SK-N-MC (cell line): ENCODE measurements around the gene AMZ1.
"Not testable (repeated sequence)": the region's sequence is repeated elsewhere in the genome, so short reads cannot be mapped to it uniquely, and the experiment has no call there.

Source experiments
- DNase-seq: peaks from one replicate; pipeline ENCODE4 v3.0.0-alpha.2; 2011; ENCODE audit warnings: low read depth, low spot score
- H3K27ac ChIP-seq: fragments of 200-600 bp; sonication (generic); 2 replicates; pipeline ENCODE4 v1.5.1; 2016; ENCODE audit warnings: mixed run types
- H3K36me3 ChIP-seq: fragments of 200-600 bp; sonication (generic); 2 replicates; pipeline ENCODE4 v1.6.1; 2017; ENCODE audit warnings: antibody characterized with exemption, low read length, mixed read lengths; ENCODE audit not compliant: insufficient read depth
- H3K4me3 ChIP-seq: fragments of 200-600 bp; sonication (generic); 2 replicates; pipeline ENCODE4 v1.5.1; 2016
- H3K9ac ChIP-seq: fragments of 200-600 bp; sonication (generic); 2 replicates; pipeline ENCODE4 v1.8.0; 2017; ENCODE audit warnings: mixed run types, mixed read lengths; ENCODE audit not compliant: insufficient read length
- H3K9me3 ChIP-seq: fragments of 200-600 bp; sonication (generic); 2 replicates; pipeline ENCODE4 v1.6.1; 2017; ENCODE audit warnings: low read depth, mild to moderate bottlenecking, antibody characterized with exemption, low read length, moderate library complexity, mixed read lengths
- EZH2 ChIP-seq: fragments of 200-600 bp; sonication (generic); IDR thresholded peaks from one replicate; pipeline ENCODE4 v1.6.1; 2017; ENCODE audit warnings: antibody characterized with exemption
- FOXP2 ChIP-seq: optimal IDR thresholded peaks from 2 replicates; pipeline ENCODE3; 2011; ENCODE audit warnings: mild to moderate bottlenecking, moderate library complexity; ENCODE audit not compliant: insufficient read depth; ENCODE audit errors: extremely low read length, control extremely low read depth
- POLR2AphosphoS5 ChIP-seq: IDR thresholded peaks from 2 replicates; pipeline ENCODE4 v1.6.1; 2012; ENCODE audit warnings: mild to moderate bottlenecking, low read depth, low read length, borderline replicate concordance

Gene AMZ1

GRCh38 chr7:2722591-2722990 lies 34.6 kb downstream of the AMZ1 start:
- no peak overlapping the region for H3K9ac ChIP-seq
- H3K9me3 ChIP-seq: no peaks in the 10 kb centered on the region
- H3K27ac ChIP-seq: no peak overlapping the region
- TF ChIP-seq EZH2 (no peak), POLR2AphosphoS5 (no peak), FOXP2 (no peak)
- H3K36me3 ChIP-seq: no peaks in the 10 kb centered on the region; the same call in 1 of the 2 replicates
- H3K4me3 ChIP-seq: no peak overlapping the region
- DNase-seq: no peak

GRCh38 chr7:2723138-2723850 lies 35.3 kb downstream of the AMZ1 start:
- Histone ChIP-seq H3K27ac (no peak overlapping the region), H3K36me3 (no peaks in the 10 kb centered on the region; the same call in 1 of the 2 replicates), H3K4me3 (no peak overlapping the region), H3K9ac (no peak overlapping the region), H3K9me3 (no peaks in the 10 kb centered on the region)
- DNase-seq: no peak
- TF ChIP-seq EZH2 (no peak), POLR2AphosphoS5 (no peak), FOXP2 (no peak)

- DNase-seq: not testable (repeated sequence)
These were observed 36.0 kb downstream of the AMZ1 start for GRCh38 chr7:2724036-2724435.

GRCh38 chr7:2724453-2725177 lies 36.6 kb downstream of the AMZ1 start:
- TF ChIP-seq POLR2AphosphoS5 (no peak), EZH2 (no peak)
- H3K27ac ChIP-seq: no peak overlapping the region
- DNase-seq: no peak
- H3K9ac ChIP-seq: no peak overlapping the region
- no peaks in the 10 kb centered on the region for H3K9me3 ChIP-seq
- no peaks in the 10 kb centered on the region; the same call in 1 of the 2 replicates for H3K36me3 ChIP-seq
- H3K4me3 ChIP-seq: no peak overlapping the region

More at GRCh38 chr7:2724036-2724435, 36.0 kb downstream of the AMZ1 start:
- H3K27ac ChIP-seq, H3K4me3 ChIP-seq, H3K36me3 ChIP-seq, H3K9me3 ChIP-seq, H3K9ac ChIP-seq: not testable (repeated sequence)

- no peaks in the 10 kb centered on the region for H3K9me3 ChIP-seq
- no peak for TF ChIP-seq FOXP2
- TF ChIP-seq POLR2AphosphoS5: no peak
- TF ChIP-seq EZH2: no peak
- DNase-seq: no peak
- H3K4me3 ChIP-seq: no peak overlapping the region
- no peak overlapping the region for H3K9ac ChIP-seq
- no peaks in the 10 kb centered on the region; the same call in 1 of the 2 replicates for H3K36me3 ChIP-seq
- H3K27ac ChIP-seq: no peak overlapping the region
These were observed 37.4 kb downstream of the AMZ1 start for GRCh38 chr7:2725178-2726105.

- Histone ChIP-seq H3K36me3 (peaks cover 5% of the 10 kb centered on the region), H3K4me3 (no peak overlapping the region), H3K9ac (no peak overlapping the region), H3K27ac (no peak overlapping the region), H3K9me3 (no peaks in the 10 kb centered on the region)
- no peak for DNase-seq
- TF ChIP-seq EZH2 (no peak), FOXP2 (no peak), POLR2AphosphoS5 (no peak)
These were observed 38.5 kb downstream of the AMZ1 start for GRCh38 chr7:2726316-2727018.

- not testable (repeated sequence) for H3K9me3 ChIP-seq, H3K36me3 ChIP-seq, H3K9ac ChIP-seq, H3K4me3 ChIP-seq, H3K27ac ChIP-seq, DNase-seq
These were observed 39.2 kb downstream of the AMZ1 start for GRCh38 chr7:2727206-2727605.

GRCh38 chr7:2728316-2729030 lies 40.5 kb downstream of the AMZ1 start:
- TF ChIP-seq FOXP2 (no peak), EZH2 (no peak), POLR2AphosphoS5 (no peak)
- Histone ChIP-seq H3K36me3 (peaks cover 18% of the 10 kb centered on the region), H3K4me3 (no peak overlapping the region), H3K9ac (no peak overlapping the region), H3K9me3 (no peaks in the 10 kb centered on the region), H3K27ac (no peak overlapping the region)
- DNase-seq: no peak
